Non-pigmented ciliary epithelial cell (primary cell): ENCODE results near the gene RTL1.

Experiments used
- DNase-seq: peaks from one replicate; pipeline ENCODE4 v3.0.0-alpha.2; 2010; ENCODE audit warnings: low read depth

Gene RTL1

DNA sequence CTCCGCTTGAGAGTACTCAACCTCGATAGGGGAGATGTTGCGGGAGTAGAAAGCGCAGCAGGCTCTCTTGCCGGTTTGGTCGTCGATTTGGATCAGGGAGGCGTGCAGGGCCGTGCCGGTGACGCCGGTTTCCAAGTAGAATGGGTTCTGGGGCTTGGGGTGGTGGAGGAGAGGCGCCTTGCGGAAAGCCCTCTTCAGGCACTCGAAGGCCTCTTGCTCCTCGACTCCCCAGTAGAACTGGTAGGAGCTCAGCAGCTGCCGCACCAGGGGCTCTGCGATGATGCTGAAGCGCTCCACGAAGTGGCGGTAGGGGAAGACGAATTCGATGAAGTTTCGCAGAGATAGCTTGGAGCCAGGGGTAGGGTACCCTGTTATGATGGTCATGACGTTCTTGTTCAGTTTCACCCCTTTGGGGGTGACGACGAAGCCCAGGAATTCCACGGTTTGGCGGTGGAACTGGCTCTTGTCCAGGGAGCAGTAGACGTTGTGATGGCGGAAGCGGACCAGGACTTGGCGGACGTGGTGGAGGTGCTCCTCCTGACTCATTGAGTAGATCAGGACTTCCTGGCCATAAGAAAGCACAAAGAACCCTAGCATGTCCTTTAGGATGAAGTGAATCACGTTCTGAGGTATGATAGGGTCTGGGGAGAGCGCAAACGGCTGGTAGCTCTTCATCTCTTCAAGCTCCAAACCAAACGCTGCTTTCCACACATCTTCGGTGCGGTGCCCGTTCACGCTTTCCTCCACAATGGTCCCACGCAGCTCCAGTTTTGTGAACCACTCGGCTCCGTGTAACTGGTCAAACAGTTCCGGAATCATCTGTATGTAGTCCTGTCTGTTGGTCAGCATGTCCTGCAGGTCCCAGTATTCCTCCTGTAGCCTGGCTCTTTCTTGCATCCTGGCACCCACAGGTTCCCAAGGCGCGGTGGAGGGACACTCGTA lies 21.2 kb downstream of the RTL1 start:
- no peak for DNase-seq

DNA sequence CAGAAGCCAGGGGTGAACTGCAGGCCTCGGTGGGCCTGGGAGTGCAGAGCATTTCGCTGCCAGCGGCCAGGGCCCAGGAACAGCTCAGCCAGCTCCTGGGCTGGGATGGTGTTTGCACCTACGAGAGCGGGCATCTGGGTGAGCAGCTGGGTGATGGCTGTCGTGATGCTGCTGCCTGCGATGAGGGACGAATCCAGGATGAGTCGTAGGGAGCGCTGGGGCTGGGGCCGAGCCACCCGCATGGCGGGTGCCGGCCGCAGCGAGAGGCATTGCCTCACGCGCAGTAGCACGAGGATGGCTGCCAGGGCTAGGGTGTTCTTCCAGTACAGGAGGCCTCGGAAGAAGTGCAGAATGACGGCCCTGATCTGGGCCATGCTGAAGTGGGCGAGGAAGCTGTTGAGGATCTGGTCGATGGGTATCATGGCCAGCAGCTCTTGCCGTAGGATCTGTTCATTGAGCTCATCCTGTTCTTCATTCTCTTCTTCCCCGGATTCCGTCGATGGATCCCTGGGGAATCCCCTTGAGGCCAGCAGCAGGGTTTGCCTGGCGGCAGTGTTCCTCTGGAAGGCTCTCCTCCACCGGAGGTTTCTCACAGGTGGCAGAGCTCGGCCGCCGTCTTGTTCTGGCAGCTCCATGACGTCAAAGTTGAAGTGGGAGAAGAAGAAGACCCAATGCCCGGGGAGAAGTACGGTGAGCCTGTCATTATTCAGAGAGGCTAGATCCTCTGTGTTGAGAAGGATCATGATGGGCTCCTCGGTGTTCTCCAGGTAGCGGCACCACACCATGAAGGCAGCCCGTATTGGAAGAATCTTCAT lies 22.1 kb downstream of the RTL1 start:
- DNase-seq: no peak

DNA sequence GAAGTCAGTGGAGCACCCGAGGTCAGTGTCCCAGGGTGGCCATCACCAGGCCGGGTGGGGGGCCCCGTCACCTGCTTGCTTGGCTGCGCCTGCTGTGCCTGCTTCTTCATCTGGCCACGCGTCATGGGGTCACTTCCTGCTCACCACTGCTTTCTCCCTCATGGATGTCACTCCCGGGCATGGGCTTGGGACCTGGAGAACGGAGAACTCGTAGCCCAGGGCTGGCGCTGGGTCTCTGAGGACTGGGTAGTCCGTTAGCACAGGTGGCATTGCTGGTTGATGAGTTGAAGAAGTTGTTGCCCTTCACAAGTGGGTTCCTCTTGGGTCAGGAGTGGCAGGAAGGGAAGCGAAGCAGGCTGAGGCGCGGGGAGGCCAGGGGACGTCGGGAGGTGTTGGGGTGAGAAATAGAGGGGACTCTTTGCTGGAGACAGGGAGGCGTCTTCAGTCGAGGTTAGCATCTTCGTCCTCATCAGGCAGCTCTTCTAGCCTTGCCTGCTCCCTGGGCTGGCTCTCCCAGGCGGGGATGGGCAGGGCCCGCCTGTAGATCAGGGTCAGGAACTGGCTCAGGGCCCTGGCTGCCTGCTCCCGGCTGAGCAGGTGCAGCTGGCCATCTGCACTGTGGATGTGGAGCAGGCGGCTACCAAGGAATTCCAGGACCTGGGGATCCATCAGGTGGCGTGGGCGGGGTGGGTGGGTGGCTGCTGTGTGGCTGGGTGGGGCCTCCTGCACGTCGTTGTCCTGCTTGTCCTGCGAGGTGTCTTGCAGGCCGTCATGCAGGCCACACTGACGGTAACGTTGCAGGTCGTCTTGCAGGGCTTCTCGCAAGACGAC lies 23.0 kb downstream of the RTL1 start:
- no peak for DNase-seq

DNA sequence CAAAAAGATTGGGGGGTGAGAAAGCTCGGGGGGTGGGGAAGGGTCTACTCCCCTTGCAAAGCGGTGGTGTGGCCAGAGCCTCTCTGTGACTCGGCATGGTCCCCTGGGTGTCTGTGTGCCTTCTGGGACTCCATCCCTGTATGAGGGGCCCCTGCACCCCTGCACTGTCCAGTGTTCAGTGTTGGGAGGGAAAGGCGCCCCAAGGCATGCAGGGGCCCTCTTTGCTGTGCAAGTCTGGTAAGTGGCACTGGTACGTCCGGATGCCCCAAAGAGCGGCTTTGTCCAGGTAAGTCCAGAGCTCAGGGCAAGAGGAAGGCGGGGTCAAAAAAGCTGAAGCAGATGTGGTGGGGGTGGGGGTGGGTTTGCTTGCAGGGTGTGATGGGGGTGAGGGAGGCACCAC lies 23.7 kb downstream of the RTL1 start:
- no peak for DNase-seq

GRCh38 chr14:100879194-100879593 lies 24.3 kb downstream of the RTL1 start:
- no peak for DNase-seq

- DNase-seq: no peak
Observed at GRCh38 chr14:100878271-100879146, 25.0 kb downstream of the RTL1 start.

DNA sequence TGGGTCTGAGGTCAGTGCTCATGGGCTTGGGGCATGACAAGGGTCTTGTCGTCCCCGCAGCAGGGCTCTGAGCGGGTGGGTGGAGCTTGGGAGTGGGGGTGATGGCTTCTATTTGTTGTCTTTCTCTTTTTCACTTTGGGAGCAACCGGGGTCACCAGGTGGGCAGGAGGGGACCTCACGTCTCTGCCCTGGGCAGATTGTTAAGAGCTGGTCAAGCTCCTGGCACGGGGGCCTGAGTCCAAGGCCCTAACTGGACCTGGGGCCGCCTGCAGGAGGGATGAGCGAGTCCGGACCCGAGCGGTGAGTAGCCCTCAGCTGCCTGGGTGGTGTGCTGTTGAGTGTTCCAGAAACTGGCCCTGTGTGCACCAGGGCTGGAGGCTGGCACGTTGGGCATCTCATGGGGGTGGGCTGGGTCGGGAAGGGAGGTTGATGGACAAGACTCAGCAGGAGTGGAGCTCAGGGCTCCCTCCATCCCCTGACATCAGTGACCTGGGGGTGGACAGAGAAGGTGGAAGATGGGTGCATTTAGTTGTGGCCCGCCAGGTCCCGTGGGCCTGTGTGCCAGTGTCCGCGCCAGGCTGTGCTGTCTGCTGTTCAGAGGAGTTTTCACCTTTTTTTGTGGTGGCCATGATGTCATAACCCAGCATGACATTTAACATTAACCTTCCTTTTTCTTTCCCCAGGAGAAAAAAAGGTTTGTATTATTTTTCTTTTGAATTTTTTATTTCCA lies 27.5 kb downstream of the RTL1 start:
- no peak for DNase-seq

- DNase-seq: no peak
Observed at GRCh38 chr14:100875126-100875525, 28.4 kb downstream of the RTL1 start.

GRCh38 chr14:100874411-100875091 lies 29.0 kb downstream of the RTL1 start:
- no peak for DNase-seq

- DNase-seq: no peak
Observed at GRCh38 chr14:100874051-100874410, 29.5 kb downstream of the RTL1 start.

- DNase-seq: no peak
Observed at GRCh38 chr14:100873096-100873482, 30.4 kb downstream of the RTL1 start.

DNA sequence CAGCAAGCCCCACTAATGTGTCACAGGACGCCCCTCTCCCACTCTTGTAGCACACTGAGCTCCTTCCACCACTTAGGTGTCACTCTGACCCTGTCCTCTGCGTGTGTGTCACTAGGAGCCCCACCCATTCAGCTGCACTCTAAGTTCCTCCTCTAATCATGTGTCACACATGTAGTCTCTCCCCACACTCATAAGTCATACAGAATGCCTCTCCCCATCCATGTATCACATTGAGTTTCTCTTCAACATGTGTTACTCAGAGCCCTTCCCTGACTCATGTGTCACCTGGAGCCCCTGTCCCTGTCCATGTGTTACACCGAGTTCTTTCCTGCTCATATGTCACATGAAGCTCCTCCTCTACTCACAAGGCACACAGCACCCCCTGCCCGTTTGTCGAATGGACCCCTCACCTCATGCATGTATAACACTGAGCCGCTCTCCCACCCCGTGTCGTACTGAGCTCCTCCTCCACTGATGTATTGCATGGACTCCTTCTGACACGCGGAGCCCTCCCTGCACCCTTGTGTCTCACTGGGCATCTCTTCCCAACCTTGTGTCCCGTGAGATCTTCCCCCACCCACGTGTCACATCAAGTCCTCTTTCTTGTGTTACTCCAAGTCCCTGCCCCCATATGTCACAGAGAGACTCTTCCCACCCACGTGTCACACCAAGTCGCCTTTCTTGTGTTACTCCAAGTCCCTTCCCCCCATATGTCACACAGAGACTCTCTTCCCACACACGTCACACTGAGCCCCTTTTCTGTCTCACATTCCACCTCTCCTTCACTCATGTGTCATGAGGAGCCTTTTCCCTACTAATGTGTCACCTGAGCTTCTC lies 31.0 kb downstream of the RTL1 start:
- peak; percentile 10 for DNase-seq

- DNase-seq: peak; percentile 24
Observed at GRCh38 chr14:100871234-100872186, 32.0 kb downstream of the RTL1 start.

DNA sequence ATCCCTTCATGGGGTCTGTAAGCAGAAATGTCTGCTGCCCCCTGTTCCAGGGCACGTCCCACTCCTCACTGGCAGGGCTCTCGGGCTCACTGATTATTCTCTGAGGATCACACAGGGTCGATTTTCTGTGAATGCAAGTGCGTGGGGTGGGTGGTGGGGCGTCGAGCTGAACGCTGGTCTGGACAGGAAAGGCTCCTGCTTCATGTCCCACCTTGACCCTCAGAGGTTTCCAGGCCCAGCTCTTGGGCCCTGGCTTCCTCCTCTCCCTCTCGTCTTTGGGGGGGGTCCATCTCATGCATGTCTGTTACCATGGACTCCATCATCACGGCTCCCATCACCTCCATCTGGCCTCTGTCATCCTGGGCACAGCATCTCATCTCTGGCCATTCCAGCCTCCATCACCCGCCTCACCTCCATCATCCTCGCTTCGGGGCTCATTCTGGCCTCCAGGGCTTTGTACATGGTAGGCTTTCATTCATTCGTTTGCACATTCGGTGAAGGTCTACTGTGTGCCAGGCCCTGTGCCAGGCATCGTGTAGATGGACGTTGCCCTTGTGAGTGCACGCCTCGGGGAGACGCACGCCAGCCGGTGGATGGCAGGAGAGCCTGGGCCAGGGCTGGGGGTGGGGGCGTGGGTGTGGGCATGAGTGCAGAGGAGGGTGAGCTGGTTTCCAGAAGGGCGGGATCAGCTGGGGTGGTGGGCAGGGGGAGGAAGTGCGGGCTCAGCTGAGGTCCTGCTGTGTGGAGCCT lies 34.7 kb downstream of the RTL1 start:
- no peak for DNase-seq

- DNase-seq: no peak
Observed at GRCh38 chr14:100867631-100868315, 35.7 kb downstream of the RTL1 start.
